DND-41 (cell line): ENCODE data around the gene LITAFD.

Experiments
- ATAC-seq: fragments of 200-7000 bp; cut with Tn5 transposase; 3 replicates; pipeline ENCODE4 v1.9.1; 2021; ENCODE audit warnings: low read depth; ENCODE audit not compliant: insufficient read depth
- DNase-seq: peaks from one replicate; pipeline ENCODE4 v3.0.0-alpha.2; 2020
- H2AFZ ChIP-seq: 2 replicates; pipeline ENCODE4 v1.6.0; 2012; ENCODE audit warnings: low read depth, low read length
- H3K27ac ChIP-seq: 2 replicates; pipeline ENCODE4 v1.5.1; 2012; ENCODE audit warnings: low read length, inconsistent platforms
- H3K27me3 ChIP-seq: fragments of 200-600 bp; sonication (generic); 2 replicates; pipeline ENCODE4 v1.6.0; 2012; ENCODE audit warnings: low read length, mild to moderate bottlenecking, inconsistent platforms; ENCODE audit not compliant: insufficient read depth, poor library complexity
- H3K36me3 ChIP-seq: 2 replicates; pipeline ENCODE4 v1.5.1; 2012; ENCODE audit warnings: low read length, inconsistent platforms; ENCODE audit not compliant: insufficient read depth
- H3K4me1 ChIP-seq: 2 replicates; pipeline ENCODE4 v1.5.1; 2012; ENCODE audit warnings: mild to moderate bottlenecking, low read length; ENCODE audit not compliant: insufficient read depth
- H3K4me2 ChIP-seq: 2 replicates; pipeline ENCODE4 v1.6.0; 2012; ENCODE audit warnings: mild to moderate bottlenecking, moderate library complexity, low read length, inconsistent platforms; ENCODE audit not compliant: insufficient read depth
- H3K4me3 ChIP-seq, 2 experiments: fragments of 200-600 bp in 1 of 2; shearing (Covaris generic) in 1 of 2; 2 replicates each; pipeline ENCODE4 v1.5.1; 2012 to 2016; ENCODE audit warnings: inconsistent platforms in 2 of 2, low read length in 2 of 2, mild to moderate bottlenecking in 2 of 2, low read depth in 1 of 2, moderate library complexity in 1 of 2
- H3K79me2 ChIP-seq: 2 replicates; pipeline ENCODE4 v1.6.0; 2012; ENCODE audit warnings: low read length, inconsistent platforms; ENCODE audit not compliant: insufficient read depth
- H3K9ac ChIP-seq: 2 replicates; pipeline ENCODE4 v1.6.0; 2012; ENCODE audit warnings: low read depth, mild to moderate bottlenecking, inconsistent platforms, low read length, moderate library complexity
- H3K9me3 ChIP-seq: 2 replicates; pipeline ENCODE4 v1.5.1; 2012; ENCODE audit warnings: low read length, moderate library complexity, mild to moderate bottlenecking, inconsistent platforms; ENCODE audit not compliant: insufficient read depth, severe bottlenecking
- H4K20me1 ChIP-seq: 2 replicates; pipeline ENCODE4 v1.6.0; 2012; ENCODE audit warnings: low read length; ENCODE audit not compliant: insufficient read depth
- CTCF ChIP-seq: IDR thresholded peaks from 2 replicates; pipeline ENCODE4 v1.5.1; 2012; ENCODE audit warnings: borderline replicate concordance, low read length, moderate library complexity, mild to moderate bottlenecking; ENCODE audit not compliant: poor library complexity, severe bottlenecking; ENCODE audit errors: extremely low read depth
- EZH2 ChIP-seq: IDR thresholded peaks from 3 replicates; pipeline ENCODE4 v1.6.1; 2012; ENCODE audit warnings: borderline replicate concordance, low read depth, mild to moderate bottlenecking, moderate library complexity, low read length, inconsistent platforms; ENCODE audit not compliant: severe bottlenecking

The LITAFD gene

GRCh38 chr16:8921347-8921984 lies 39.3 kb downstream of the LITAFD start:
- Histone ChIP-seq H3K4me3 (no peak overlapping the region), H4K20me1 (peaks cover 68% of the 10 kb centered on the region), H3K9me3 (no peaks in the 10 kb centered on the region), H3K4me1 (peaks cover 29% of the 10 kb centered on the region), H3K27me3 (no peaks in the 10 kb centered on the region), H3K9ac (no peak overlapping the region), H3K27ac (no peak overlapping the region), H3K36me3 (peaks cover 95% of the 10 kb centered on the region), H3K4me2 (no peak overlapping the region), H2AFZ (no peak overlapping the region), H3K79me2 (peaks cover 82% of the 10 kb centered on the region)
- DNase-seq (no peak), ATAC-seq (no peak)
- TF ChIP-seq CTCF (no peak), EZH2 (no peak)

GRCh38 chr16:8923199-8923598 lies 41.0 kb downstream of the LITAFD start:
- ATAC-seq, result no peak
- no peak for TF ChIP-seq CTCF
- no peak for TF ChIP-seq EZH2
- Histone ChIP-seq H3K27ac (no peak overlapping the region), H3K9me3 (no peaks in the 10 kb centered on the region), H3K36me3 (peaks cover 95% of the 10 kb centered on the region), H3K27me3 (no peaks in the 10 kb centered on the region), H4K20me1 (peaks cover 84% of the 10 kb centered on the region), H3K4me3 (no peak overlapping the region), H3K4me2 (no peak overlapping the region), H3K9ac (no peak overlapping the region), H3K79me2 (peaks cover 95% of the 10 kb centered on the region), H2AFZ (no peak overlapping the region), H3K4me1 (peaks cover 29% of the 10 kb centered on the region)
- no peak for DNase-seq

GRCh38 chr16:8924214-8924613 lies 42.1 kb downstream of the LITAFD start:
- no peaks in the 10 kb centered on the region for H3K9me3 ChIP-seq
- H3K27ac ChIP-seq, result no peak overlapping the region
- H2AFZ ChIP-seq, result no peak overlapping the region
- no peaks in the 10 kb centered on the region for H3K27me3 ChIP-seq
- H3K4me1 ChIP-seq, result peaks cover 22% of the 10 kb centered on the region
- TF ChIP-seq CTCF, result no peak
- TF ChIP-seq EZH2, result no peak
- H3K79me2 ChIP-seq, result peaks cover 98% of the 10 kb centered on the region
- H3K4me3 ChIP-seq, result no peak overlapping the region
- H3K36me3 ChIP-seq, result peaks cover 95% of the 10 kb centered on the region
- peaks cover 85% of the 10 kb centered on the region for H4K20me1 ChIP-seq
- DNase-seq, result no peak
- H3K9ac ChIP-seq, result no peak overlapping the region
- ATAC-seq, result no peak
- no peak overlapping the region for H3K4me2 ChIP-seq
